ENCODE measurements around the gene PLCXD3. TPM values are rescaled to one million over a fixed set of nuclear protein-coding genes. Genes with fewer than 3 reads are reported as not detected.
A peak's percentile ranks its signal among the peaks of the same experiment; 100 is the strongest.

The PLCXD3 gene
- total RNA-seq, 1 donor from 2014 or later = not detected

DNA sequence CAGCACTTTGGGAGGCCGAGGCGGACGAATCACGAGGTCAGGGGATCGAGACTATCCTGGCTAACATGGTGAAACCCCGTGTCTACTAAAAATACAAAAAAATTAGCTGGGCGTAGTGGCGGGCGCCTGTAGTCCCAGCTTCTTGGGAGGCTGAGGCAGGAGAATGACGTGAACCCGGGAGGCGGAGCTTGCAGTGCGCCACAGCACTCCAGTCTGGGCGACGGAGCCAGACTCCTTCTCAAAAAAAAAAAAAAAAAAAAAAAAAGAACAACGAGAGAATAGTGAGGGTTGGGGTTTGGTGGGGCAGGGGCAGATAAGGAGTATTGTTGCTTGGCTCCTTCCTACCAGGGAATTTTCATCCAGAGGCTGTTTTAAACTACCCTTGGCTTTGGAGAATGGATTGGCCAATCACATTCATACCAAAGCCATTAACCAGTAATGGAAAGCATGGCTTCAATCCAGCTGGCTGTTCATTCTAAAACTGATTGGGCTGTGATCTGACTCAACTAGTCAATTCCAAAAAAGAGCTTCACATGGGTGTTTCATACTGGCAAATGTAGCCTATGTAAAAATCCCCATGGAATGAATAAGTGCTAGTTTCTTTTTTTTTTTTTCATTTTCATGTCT lies 64.4 kb downstream of the PLCXD3 start:
- Mint-ChIP-seq H3K27ac (ENCODE audit: unreplicated experiment) (no peak overlapping the region), H3K36me3 (ENCODE audit: low read depth) (no peaks in the 10 kb centered on the region), H3K4me1 (ENCODE audit: low read depth) (no peaks in the 10 kb centered on the region), H3K27me3 (ENCODE audit: low read depth) (peaks cover 3% of the 10 kb centered on the region), H3K4me3 (ENCODE audit: unreplicated experiment) (no peak overlapping the region), H3K9me3 (ENCODE audit: low read depth) (peaks cover 3% of the 10 kb centered on the region)
- TF ChIP-seq, protein P1, sequence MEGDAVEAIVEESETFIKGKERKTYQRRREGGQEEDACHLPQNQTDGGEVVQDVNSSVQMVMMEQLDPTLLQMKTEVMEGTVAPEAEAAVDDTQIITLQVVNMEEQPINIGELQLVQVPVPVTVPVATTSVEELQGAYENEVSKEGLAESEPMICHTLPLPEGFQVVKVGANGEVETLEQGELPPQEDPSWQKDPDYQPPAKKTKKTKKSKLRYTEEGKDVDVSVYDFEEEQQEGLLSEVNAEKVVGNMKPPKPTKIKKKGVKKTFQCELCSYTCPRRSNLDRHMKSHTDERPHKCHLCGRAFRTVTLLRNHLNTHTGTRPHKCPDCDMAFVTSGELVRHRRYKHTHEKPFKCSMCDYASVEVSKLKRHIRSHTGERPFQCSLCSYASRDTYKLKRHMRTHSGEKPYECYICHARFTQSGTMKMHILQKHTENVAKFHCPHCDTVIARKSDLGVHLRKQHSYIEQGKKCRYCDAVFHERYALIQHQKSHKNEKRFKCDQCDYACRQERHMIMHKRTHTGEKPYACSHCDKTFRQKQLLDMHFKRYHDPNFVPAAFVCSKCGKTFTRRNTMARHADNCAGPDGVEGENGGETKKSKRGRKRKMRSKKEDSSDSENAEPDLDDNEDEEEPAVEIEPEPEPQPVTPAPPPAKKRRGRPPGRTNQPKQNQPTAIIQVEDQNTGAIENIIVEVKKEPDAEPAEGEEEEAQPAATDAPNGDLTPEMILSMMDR (IDR thresholded peaks at IDR 0.05) = no peak
- no peak for DNase-seq (ENCODE audit: low spot score)

DNA sequence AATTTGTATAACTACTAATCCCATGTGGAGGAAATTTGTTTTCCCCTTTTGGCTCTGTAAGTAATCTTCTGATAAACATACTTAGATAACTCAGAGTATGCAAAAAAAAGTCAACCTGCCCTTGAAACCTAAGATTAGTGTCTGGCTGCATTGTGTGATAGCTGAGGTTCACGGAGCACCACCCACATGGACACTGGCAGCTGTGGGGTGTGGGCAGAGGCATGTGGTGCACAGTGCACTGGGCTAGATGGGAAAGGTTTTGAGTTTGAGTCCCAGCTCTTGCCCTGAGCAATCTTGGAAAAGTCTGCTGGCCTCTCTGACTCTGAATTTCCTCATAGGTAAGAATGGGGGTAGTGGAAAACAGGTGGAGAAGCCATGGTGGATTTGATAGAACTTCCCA lies 75.1 kb downstream of the PLCXD3 start:
- no peak overlapping the region for H3K27ac Mint-ChIP-seq (ENCODE audit: unreplicated experiment)
- H3K36me3 Mint-ChIP-seq (ENCODE audit: low read depth) = no peaks in the 10 kb centered on the region
- DNase-seq (ENCODE audit: low spot score) = no peak
- H3K27me3 Mint-ChIP-seq (ENCODE audit: low read depth) = peaks cover 8% of the 10 kb centered on the region
- peaks cover 2% of the 10 kb centered on the region for H3K9me3 Mint-ChIP-seq (ENCODE audit: low read depth)
- TF ChIP-seq, protein P1 (IDR thresholded peaks at IDR 0.05) = no peak
- no peak overlapping the region for H3K4me3 Mint-ChIP-seq (ENCODE audit: unreplicated experiment)
- H3K4me1 Mint-ChIP-seq (ENCODE audit: low read depth) = no peaks in the 10 kb centered on the region

DNA sequence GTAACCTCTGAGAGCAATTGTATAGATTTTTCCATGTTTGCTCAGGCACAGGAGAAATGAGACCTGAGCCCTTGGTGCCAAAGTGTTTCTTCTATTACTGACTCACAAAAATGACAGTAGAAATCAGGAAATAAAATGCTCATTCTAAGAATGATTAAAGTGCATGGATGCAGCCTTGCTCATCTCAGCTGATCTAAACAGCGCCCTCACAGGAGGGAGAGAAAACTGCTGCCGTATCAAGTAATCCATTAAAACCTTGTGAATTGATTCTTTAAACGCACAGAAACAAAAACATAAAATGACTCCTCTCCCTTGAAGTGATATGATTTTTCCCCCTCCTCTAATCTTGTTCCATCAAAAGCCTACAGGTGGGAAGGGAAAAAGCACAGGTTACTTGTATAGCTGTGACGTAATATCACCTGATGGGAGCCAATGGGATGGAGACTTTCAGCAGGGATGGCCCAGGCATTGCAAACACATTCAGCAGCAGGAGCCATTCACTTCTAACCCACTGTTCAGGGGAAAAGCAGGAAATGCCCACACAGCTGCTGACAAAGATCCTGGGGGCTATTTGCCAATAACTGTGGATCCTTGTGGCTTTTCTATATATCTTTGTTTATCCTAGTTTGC lies 76.7 kb downstream of the PLCXD3 start:
- Mint-ChIP-seq H3K27ac (ENCODE audit: unreplicated experiment) (no peak overlapping the region), H3K4me3 (ENCODE audit: unreplicated experiment) (no peak overlapping the region), H3K36me3 (ENCODE audit: low read depth) (no peaks in the 10 kb centered on the region), H3K27me3 (ENCODE audit: low read depth) (peaks cover 14% of the 10 kb centered on the region), H3K4me1 (ENCODE audit: low read depth) (no peaks in the 10 kb centered on the region), H3K9me3 (ENCODE audit: low read depth) (no peaks in the 10 kb centered on the region)
- TF ChIP-seq, protein P1 (IDR thresholded peaks at IDR 0.05) = peak; percentile 61
- DNase-seq (ENCODE audit: low spot score) = no peak

DNA sequence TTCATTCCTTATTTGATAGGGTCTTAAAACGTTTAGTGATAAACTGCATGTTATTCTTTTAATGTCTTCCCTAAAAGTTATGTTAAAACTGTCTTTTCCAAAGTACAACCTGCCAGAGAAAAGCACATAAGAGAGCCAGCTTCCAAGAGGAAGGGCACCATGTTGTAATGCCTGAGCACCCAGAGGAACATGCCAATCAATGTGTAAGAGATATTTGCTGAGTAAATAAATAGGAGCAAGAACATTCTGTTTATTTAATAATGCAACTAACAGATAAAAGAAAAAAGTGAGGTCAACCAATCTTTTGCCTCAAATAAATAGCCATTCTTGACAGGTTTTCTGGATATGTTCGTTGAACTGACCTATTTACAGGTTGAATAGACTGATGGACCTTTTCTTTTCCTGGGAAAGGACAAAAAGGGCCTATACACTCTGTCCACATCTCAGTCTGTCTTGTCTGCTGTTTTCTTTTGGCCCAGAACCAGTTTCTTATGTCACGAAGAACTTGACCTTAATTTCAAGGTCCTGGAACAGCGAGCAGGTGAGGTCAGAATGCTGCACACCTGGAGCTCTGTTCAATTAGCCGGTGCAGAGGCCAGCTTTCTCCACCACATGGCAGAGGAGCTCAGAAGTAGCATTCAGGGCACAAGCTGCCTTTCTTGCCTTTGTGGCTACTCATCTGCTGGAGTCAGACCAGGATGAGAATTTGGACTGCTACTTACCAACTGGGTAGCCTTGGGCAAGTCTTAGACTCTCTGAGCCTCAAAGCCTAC lies 77.7 kb downstream of the PLCXD3 start:
- DNase-seq (ENCODE audit: low spot score) = no peak
- Mint-ChIP-seq H3K27ac (ENCODE audit: unreplicated experiment) (no peak overlapping the region), H3K4me1 (ENCODE audit: low read depth) (no peaks in the 10 kb centered on the region), H3K4me3 (ENCODE audit: unreplicated experiment) (no peak overlapping the region), H3K36me3 (ENCODE audit: low read depth) (no peaks in the 10 kb centered on the region), H3K9me3 (ENCODE audit: low read depth) (no peaks in the 10 kb centered on the region), H3K27me3 (ENCODE audit: low read depth) (peaks cover 14% of the 10 kb centered on the region)
- TF ChIP-seq, protein P1 (IDR thresholded peaks at IDR 0.05) = no peak

DNA sequence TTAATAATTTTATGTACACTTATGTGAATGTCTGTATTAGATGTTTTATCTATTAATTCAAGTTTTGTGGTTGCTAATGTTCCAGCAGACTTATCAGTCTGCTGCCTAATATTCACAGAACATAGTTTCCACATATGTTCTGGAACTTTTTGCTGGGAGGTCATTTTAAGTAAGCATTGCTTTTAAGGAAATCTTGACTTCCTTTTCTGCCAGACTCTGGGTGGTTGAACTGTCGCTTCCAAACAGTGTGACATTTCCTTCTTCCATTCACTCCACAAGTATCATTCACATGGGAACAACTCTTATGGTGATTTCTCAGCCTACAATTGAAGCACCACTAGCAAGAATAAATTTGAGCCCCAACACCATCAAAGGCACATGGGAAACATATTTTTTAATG lies 82.9 kb downstream of the PLCXD3 start:
- H3K4me1 Mint-ChIP-seq (ENCODE audit: low read depth) = no peaks in the 10 kb centered on the region
- TF ChIP-seq, protein P1 (IDR thresholded peaks at IDR 0.05) = no peak
- no peak overlapping the region for H3K27ac Mint-ChIP-seq (ENCODE audit: unreplicated experiment)
- no peaks in the 10 kb centered on the region for H3K36me3 Mint-ChIP-seq (ENCODE audit: low read depth)
- no peak overlapping the region for H3K4me3 Mint-ChIP-seq (ENCODE audit: unreplicated experiment)
- no peak for DNase-seq (ENCODE audit: low spot score)
- H3K27me3 Mint-ChIP-seq (ENCODE audit: low read depth) = peaks cover 19% of the 10 kb centered on the region
- no peaks in the 10 kb centered on the region for H3K9me3 Mint-ChIP-seq (ENCODE audit: low read depth)
